ENCODE measurements around the gene SLC24A3.

The SLC24A3 gene

GRCh38 chr20:19317237-19318069 is 105.0 kb downstream of the SLC24A3 start:
- H3K4me2 ChIP-seq (ENCODE audit: low read length), result no peak overlapping the region
- TF ChIP-seq EZH2phosphoT487 (IDR thresholded peaks at IDR 0.05; ENCODE audit: low read depth) (no peak), CTCF (IDR thresholded peaks at IDR 0.05; ENCODE audit: low read depth, low read length) (no peak)
- H3K27ac ChIP-seq (ENCODE audit: low read length), result no peak overlapping the region
- H3K27me3 ChIP-seq (ENCODE audit: low read depth, low read length), result peaks cover 39% of the 10 kb centered on the region
- H3K9me3 ChIP-seq (ENCODE audit: insufficient read depth, low read length), result no peaks in the 10 kb centered on the region
- H3K4me1 ChIP-seq (ENCODE audit: low read length), result no peaks in the 10 kb centered on the region
- H3K4me3 ChIP-seq (ENCODE audit: low read length), result no peak overlapping the region
- no peaks in the 10 kb centered on the region for H3K79me2 ChIP-seq (ENCODE audit: low read length)
- H3K36me3 ChIP-seq (replicated peaks; ENCODE audit: low read depth, low read length), result no peaks in the 10 kb centered on the region
- no peaks in the 10 kb centered on the region for H4K20me1 ChIP-seq (ENCODE audit: insufficient read depth, low read length)
- H3K9ac ChIP-seq (ENCODE audit: low read length), result no peak overlapping the region
- no peak overlapping the region for H2AFZ ChIP-seq (ENCODE audit: low read depth, low read length)

- no peak overlapping the region for H3K9ac ChIP-seq (ENCODE audit: low read length)
- no peak overlapping the region for H3K4me3 ChIP-seq (ENCODE audit: low read length)
- H3K27ac ChIP-seq (ENCODE audit: low read length), result no peak overlapping the region
- H3K27me3 ChIP-seq (ENCODE audit: low read depth, low read length), result peaks cover 37% of the 10 kb centered on the region
- H3K4me1 ChIP-seq (ENCODE audit: low read length), result no peaks in the 10 kb centered on the region
- H4K20me1 ChIP-seq (ENCODE audit: insufficient read depth, low read length), result no peaks in the 10 kb centered on the region
- no peaks in the 10 kb centered on the region for H3K9me3 ChIP-seq (ENCODE audit: insufficient read depth, low read length)
- H3K36me3 ChIP-seq (replicated peaks; ENCODE audit: low read depth, low read length), result no peaks in the 10 kb centered on the region
- no peaks in the 10 kb centered on the region for H3K79me2 ChIP-seq (ENCODE audit: low read length)
- TF ChIP-seq CTCF (IDR thresholded peaks at IDR 0.05; ENCODE audit: low read depth, low read length) (no peak), EZH2phosphoT487 (IDR thresholded peaks at IDR 0.05; ENCODE audit: low read depth) (no peak)
- no peak overlapping the region for H3K4me2 ChIP-seq (ENCODE audit: low read length)
- no peak overlapping the region for H2AFZ ChIP-seq (ENCODE audit: low read depth, low read length)
These were observed 106.2 kb downstream of the SLC24A3 start for GRCh38 chr20:19318610-19319009.

GRCh38 chr20:19320005-19320404 is 107.6 kb downstream of the SLC24A3 start:
- no peaks in the 10 kb centered on the region for H3K9me3 ChIP-seq (ENCODE audit: insufficient read depth, low read length)
- no peak overlapping the region for H2AFZ ChIP-seq (ENCODE audit: low read depth, low read length)
- H3K27ac ChIP-seq (ENCODE audit: low read length), result no peak overlapping the region
- no peak overlapping the region for H3K4me3 ChIP-seq (ENCODE audit: low read length)
- TF ChIP-seq EZH2phosphoT487 (IDR thresholded peaks at IDR 0.05; ENCODE audit: low read depth), result no peak
- no peak for TF ChIP-seq CTCF (IDR thresholded peaks at IDR 0.05; ENCODE audit: low read depth, low read length)
- no peaks in the 10 kb centered on the region for H4K20me1 ChIP-seq (ENCODE audit: insufficient read depth, low read length)
- H3K27me3 ChIP-seq (ENCODE audit: low read depth, low read length), result peaks cover 41% of the 10 kb centered on the region
- H3K9ac ChIP-seq (ENCODE audit: low read length), result no peak overlapping the region
- H3K4me2 ChIP-seq (ENCODE audit: low read length), result no peak overlapping the region
- H3K4me1 ChIP-seq (ENCODE audit: low read length), result no peaks in the 10 kb centered on the region
- H3K36me3 ChIP-seq (replicated peaks; ENCODE audit: low read depth, low read length), result no peaks in the 10 kb centered on the region
- no peaks in the 10 kb centered on the region for H3K79me2 ChIP-seq (ENCODE audit: low read length)

- peaks cover 33% of the 10 kb centered on the region for H3K27me3 ChIP-seq (ENCODE audit: low read depth, low read length)
- H4K20me1 ChIP-seq (ENCODE audit: insufficient read depth, low read length), result no peaks in the 10 kb centered on the region
- no peak overlapping the region for H2AFZ ChIP-seq (ENCODE audit: low read depth, low read length)
- H3K27ac ChIP-seq (ENCODE audit: low read length), result no peak overlapping the region
- TF ChIP-seq EZH2phosphoT487 (IDR thresholded peaks at IDR 0.05; ENCODE audit: low read depth) (no peak), CTCF (IDR thresholded peaks at IDR 0.05; ENCODE audit: low read depth, low read length) (no peak)
- H3K36me3 ChIP-seq (replicated peaks; ENCODE audit: low read depth, low read length), result no peaks in the 10 kb centered on the region
- no peak overlapping the region for H3K9ac ChIP-seq (ENCODE audit: low read length)
- H3K4me1 ChIP-seq (ENCODE audit: low read length), result no peaks in the 10 kb centered on the region
- H3K79me2 ChIP-seq (ENCODE audit: low read length), result no peaks in the 10 kb centered on the region
- H3K4me2 ChIP-seq (ENCODE audit: low read length), result no peak overlapping the region
- H3K9me3 ChIP-seq (ENCODE audit: insufficient read depth, low read length), result no peaks in the 10 kb centered on the region
- no peak overlapping the region for H3K4me3 ChIP-seq (ENCODE audit: low read length)
These were observed 108.7 kb downstream of the SLC24A3 start for GRCh38 chr20:19321176-19321575.
